ENCODE data around the gene NKAIN1. TPM values are rescaled to one million over a fixed set of nuclear protein-coding genes. Genes with fewer than 3 reads are reported as not detected.

The NKAIN1 gene
- total RNA-seq, 1 experiment from 2014 or later: 1.7 TPM

DNA sequence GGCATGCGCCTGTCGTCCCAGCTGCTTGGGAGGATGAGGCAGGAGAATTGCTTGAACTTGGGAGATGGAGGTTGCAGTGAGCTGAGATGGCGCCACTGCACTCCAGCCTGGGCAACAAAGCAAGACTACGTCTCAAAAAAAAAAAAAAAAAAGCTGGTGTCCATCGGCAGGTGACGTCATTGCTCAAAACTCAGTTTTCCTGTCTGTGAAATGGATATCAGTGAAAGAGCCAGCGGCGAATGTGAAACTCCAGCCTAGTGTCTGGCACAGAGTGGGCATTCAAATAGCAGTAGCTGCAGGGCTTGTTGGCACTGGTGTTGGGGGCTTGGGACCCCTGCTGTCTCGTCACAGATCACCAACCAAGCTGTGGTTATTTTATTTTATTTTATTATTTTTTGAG, 75.8 kb downstream of the NKAIN1 start:
- ATAC-seq: no peak
- no peaks in the 10 kb centered on the region for H3K4me1 ChIP-seq (ENCODE audit: control insufficient read depth, insufficient read depth, low read length)
- in situ Hi-C loops (cut with HindIII; ENCODE audit: low pct_unique_long_range_greater_than_20kb, low sequenced_read_pairs): no loop called here

DNA sequence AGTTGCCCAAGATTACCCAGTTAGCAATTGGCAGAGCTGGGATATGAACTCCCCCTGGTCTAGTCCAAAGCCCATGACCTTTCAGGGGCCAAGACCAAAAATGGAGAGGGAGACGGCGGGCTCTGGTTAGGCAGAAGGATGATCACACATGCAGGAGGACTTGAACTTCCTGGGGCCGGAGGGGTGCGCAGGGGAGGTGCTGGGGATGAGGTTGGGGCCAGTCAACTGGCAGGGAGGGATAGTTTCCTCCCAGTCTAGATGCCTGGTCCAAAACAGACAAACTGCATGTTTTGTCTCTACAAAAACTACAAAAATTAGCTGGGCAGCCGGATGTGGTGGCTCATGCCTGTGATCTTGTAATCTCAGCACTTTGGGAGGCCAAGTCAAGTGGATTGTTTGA, 78.1 kb downstream of the NKAIN1 start:
- POLR2A ChIA-PET: interaction anchor here (0.6 to 0.7 kb wide), 2 partner anchors 84 to 1882 kb away, joined by 3 read pairs; no protein-coding TSS in a partner anchor
- H3K4me3 ChIP-seq (ENCODE audit: low read depth in 2 of 2, low read length in 2 of 2): no peak overlapping the region

More for the DNA sequence above, 75.8 kb downstream of the NKAIN1 start:
- H3K27me3 ChIP-seq (ENCODE audit: control insufficient read depth, insufficient read depth, low read length): no peaks in the 10 kb centered on the region
- intact Hi-C loops (cut with micrococcal nuclease; ENCODE audit: unreplicated experiment): no loop called here
- H3K36me3 ChIP-seq (ENCODE audit: control insufficient read depth, insufficient read depth, low read length): no peaks in the 10 kb centered on the region
- no peak overlapping the region for H3K4me3 ChIP-seq (ENCODE audit: low read depth in 2 of 2, low read length in 2 of 2)
- no peaks in the 10 kb centered on the region for H3K9me3 ChIP-seq (ENCODE audit: control insufficient read depth, insufficient read depth, low read depth, low read length)
- TF ChIP-seq, protein P1, sequence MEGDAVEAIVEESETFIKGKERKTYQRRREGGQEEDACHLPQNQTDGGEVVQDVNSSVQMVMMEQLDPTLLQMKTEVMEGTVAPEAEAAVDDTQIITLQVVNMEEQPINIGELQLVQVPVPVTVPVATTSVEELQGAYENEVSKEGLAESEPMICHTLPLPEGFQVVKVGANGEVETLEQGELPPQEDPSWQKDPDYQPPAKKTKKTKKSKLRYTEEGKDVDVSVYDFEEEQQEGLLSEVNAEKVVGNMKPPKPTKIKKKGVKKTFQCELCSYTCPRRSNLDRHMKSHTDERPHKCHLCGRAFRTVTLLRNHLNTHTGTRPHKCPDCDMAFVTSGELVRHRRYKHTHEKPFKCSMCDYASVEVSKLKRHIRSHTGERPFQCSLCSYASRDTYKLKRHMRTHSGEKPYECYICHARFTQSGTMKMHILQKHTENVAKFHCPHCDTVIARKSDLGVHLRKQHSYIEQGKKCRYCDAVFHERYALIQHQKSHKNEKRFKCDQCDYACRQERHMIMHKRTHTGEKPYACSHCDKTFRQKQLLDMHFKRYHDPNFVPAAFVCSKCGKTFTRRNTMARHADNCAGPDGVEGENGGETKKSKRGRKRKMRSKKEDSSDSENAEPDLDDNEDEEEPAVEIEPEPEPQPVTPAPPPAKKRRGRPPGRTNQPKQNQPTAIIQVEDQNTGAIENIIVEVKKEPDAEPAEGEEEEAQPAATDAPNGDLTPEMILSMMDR (IDR thresholded peaks at IDR 0.05): no peak
- TF ChIP-seq SIN3A (IDR thresholded peaks at IDR 0.05; ENCODE audit: borderline replicate concordance, insufficient read depth, low read depth, low read length) (no peak), POLR2AphosphoS5 (IDR thresholded peaks at IDR 0.05; ENCODE audit: low read depth, low read length) (no peak), TCF7L2 (IDR thresholded peaks at IDR 0.05; ENCODE audit: low read depth, low read length) (no peak)
- TF ChIP-seq, protein P2, sequence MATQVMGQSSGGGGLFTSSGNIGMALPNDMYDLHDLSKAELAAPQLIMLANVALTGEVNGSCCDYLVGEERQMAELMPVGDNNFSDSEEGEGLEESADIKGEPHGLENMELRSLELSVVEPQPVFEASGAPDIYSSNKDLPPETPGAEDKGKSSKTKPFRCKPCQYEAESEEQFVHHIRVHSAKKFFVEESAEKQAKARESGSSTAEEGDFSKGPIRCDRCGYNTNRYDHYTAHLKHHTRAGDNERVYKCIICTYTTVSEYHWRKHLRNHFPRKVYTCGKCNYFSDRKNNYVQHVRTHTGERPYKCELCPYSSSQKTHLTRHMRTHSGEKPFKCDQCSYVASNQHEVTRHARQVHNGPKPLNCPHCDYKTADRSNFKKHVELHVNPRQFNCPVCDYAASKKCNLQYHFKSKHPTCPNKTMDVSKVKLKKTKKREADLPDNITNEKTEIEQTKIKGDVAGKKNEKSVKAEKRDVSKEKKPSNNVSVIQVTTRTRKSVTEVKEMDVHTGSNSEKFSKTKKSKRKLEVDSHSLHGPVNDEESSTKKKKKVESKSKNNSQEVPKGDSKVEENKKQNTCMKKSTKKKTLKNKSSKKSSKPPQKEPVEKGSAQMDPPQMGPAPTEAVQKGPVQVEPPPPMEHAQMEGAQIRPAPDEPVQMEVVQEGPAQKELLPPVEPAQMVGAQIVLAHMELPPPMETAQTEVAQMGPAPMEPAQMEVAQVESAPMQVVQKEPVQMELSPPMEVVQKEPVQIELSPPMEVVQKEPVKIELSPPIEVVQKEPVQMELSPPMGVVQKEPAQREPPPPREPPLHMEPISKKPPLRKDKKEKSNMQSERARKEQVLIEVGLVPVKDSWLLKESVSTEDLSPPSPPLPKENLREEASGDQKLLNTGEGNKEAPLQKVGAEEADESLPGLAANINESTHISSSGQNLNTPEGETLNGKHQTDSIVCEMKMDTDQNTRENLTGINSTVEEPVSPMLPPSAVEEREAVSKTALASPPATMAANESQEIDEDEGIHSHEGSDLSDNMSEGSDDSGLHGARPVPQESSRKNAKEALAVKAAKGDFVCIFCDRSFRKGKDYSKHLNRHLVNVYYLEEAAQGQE (IDR thresholded peaks at IDR 0.05; ENCODE audit: insufficient read depth in 1 of 2, low read depth in 2 of 2, low read length in 1 of 2): no peak
- no peak for DNase-seq (ENCODE audit: low read depth, low spot score)
- CTCF ChIA-PET: interaction anchor here (0.6 to 1.8 kb wide), 4 partner anchors 20 to 220 kb away, joined by 3 to 12 read pairs (median 8); no protein-coding TSS in a partner anchor
- no TSS peak for BruUV-seq (replicated peaks)
- no peak overlapping the region for H3K27ac ChIP-seq (ENCODE audit: low read length)
- POLR2A ChIA-PET: no interaction called here

More for the DNA sequence above, 78.1 kb downstream of the NKAIN1 start:
- Histone ChIP-seq H3K27ac (ENCODE audit: low read length) (no peak overlapping the region), H3K27me3 (ENCODE audit: control insufficient read depth, insufficient read depth, low read length) (no peaks in the 10 kb centered on the region), H3K4me1 (ENCODE audit: control insufficient read depth, insufficient read depth, low read length) (no peaks in the 10 kb centered on the region), H3K36me3 (ENCODE audit: control insufficient read depth, insufficient read depth, low read length) (no peaks in the 10 kb centered on the region), H3K9me3 (ENCODE audit: control insufficient read depth, insufficient read depth, low read depth, low read length) (no peaks in the 10 kb centered on the region)
- ATAC-seq: no peak
- intact Hi-C loops (cut with micrococcal nuclease; ENCODE audit: unreplicated experiment) (no loop called here), in situ Hi-C loops (cut with HindIII; ENCODE audit: low pct_unique_long_range_greater_than_20kb, low sequenced_read_pairs) (no loop called here)
- TF ChIP-seq, protein P1 (IDR thresholded peaks at IDR 0.05): no peak
- no peak for TF ChIP-seq SIN3A (IDR thresholded peaks at IDR 0.05; ENCODE audit: borderline replicate concordance, insufficient read depth, low read depth, low read length)
- TF ChIP-seq, protein P2 (IDR thresholded peaks at IDR 0.05; ENCODE audit: insufficient read depth in 1 of 2, low read depth in 2 of 2, low read length in 1 of 2): no peak
- no peak for TF ChIP-seq POLR2AphosphoS5 (IDR thresholded peaks at IDR 0.05; ENCODE audit: low read depth, low read length)
- TF ChIP-seq TCF7L2 (IDR thresholded peaks at IDR 0.05; ENCODE audit: low read depth, low read length): no peak
- CTCF ChIA-PET: interaction anchor here (0.6 to 1.1 kb wide), 2 partner anchors 20 to 816 kb away, joined by 4 read pairs; no protein-coding TSS in a partner anchor
- DNase-seq (ENCODE audit: low read depth, low spot score): no peak
- no TSS peak for BruUV-seq (replicated peaks)
